Tibial nerve (tissue), 3 donors: ENCODE results near the gene G2E3.

Source experiments
- CTCF ChIP-seq, 5 experiments: fragments of 200-600 bp in 3 of 5; fragments of 450-650 bp in 2 of 5; sonication (generic) in 3 of 5; IDR thresholded peaks; one replicate each; pipeline ENCODE4 v1.5.1; 2016 to 2019; ENCODE audit warnings: antibody characterized with exemption in 5 of 5, mild to moderate bottlenecking in 3 of 5, moderate library complexity in 2 of 5
- POLR2A ChIP-seq, 2 donors: fragments of 450-650 bp; IDR thresholded peaks; one replicate each; pipeline ENCODE4 v1.6.1; 2017; ENCODE audit warnings: antibody characterized with exemption in 2 of 2, mild to moderate bottlenecking in 2 of 2, moderate library complexity in 2 of 2

GRCh38 chr14:30608533-30609006 is 49.6 kb downstream of the G2E3 start:
- TF ChIP-seq CTCF (IDR thresholded peaks at IDR 0.05), result no peak
- no peak for TF ChIP-seq POLR2A (IDR thresholded peaks at IDR 0.05)
